Skeletal muscle tissue (tissue), 4 donors: ENCODE results near the gene NDUFB8. TPM values are rescaled to one million over a fixed set of nuclear protein-coding genes. Genes with fewer than 3 reads are reported as not detected.

ENCODE experiments used
- H3K27ac ChIP-seq: one replicate; pipeline ENCODE4 v1.7.0; 2013; ENCODE audit warnings: mild to moderate bottlenecking, low read depth, low read length, inconsistent platforms
- H3K27me3 ChIP-seq, 3 donors: one replicate each; pipeline ENCODE4 v1.7.0; 2013; ENCODE audit warnings: low read length in 3 of 3; ENCODE audit not compliant: control insufficient read depth in 3 of 3, insufficient read depth in 3 of 3
- H3K36me3 ChIP-seq, 3 donors: one replicate each; pipeline ENCODE4 v1.7.0; 2013; ENCODE audit warnings: low read length in 3 of 3; ENCODE audit not compliant: control insufficient read depth in 3 of 3, insufficient read depth in 3 of 3
- H3K4me1 ChIP-seq, 3 donors: one replicate each; pipeline ENCODE4 v1.7.0; 2013; ENCODE audit warnings: low read length in 3 of 3, mild to moderate bottlenecking in 3 of 3; ENCODE audit not compliant: control insufficient read depth in 3 of 3, insufficient read depth in 3 of 3
- H3K4me3 ChIP-seq, 3 donors: one replicate each; pipeline ENCODE4 v1.7.0; 2013; ENCODE audit warnings: low read length in 3 of 3
- H3K9ac ChIP-seq, 3 donors: one replicate each; pipeline ENCODE4 v1.7.0; 2013; ENCODE audit warnings: low read length in 3 of 3, mild to moderate bottlenecking in 3 of 3, moderate library complexity in 2 of 3, low read depth in 1 of 3
- H3K9me3 ChIP-seq, 3 donors: one replicate each; pipeline ENCODE4 v1.7.0; 2013; ENCODE audit warnings: low read length in 3 of 3; ENCODE audit not compliant: control insufficient read depth in 3 of 3
- total RNA-seq: library from RNA; depleted of rRNA; stranded (reverse); fragments of >200 nt; gene quantifications from one replicate; pipeline ENCODE4 v1.2.3, GENCODE V29; 2014
- donor health status: Osteomylitis.

The NDUFB8 gene
- total RNA-seq, 1 donor from 2014 or later, result 95.0 TPM

DNA sequence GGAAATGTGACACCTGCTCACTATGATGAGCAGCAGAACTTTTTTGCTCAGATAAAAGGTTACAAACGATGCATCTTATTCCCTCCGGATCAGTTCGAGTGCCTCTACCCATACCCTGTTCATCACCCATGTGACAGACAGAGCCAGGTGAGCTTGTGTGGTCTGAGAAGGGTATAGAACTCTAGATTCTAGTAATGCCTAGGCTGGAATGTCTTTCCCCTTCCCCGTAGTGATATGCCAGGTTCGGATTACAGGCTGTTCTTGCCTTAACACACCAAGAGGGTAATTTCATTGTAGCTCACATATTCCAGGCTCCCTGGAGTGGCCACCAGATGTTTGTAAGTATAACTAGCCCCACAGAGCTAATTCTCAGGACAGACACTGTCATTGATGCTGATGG is 15.3 kb upstream of the NDUFB8 start:
- Histone ChIP-seq H3K9me3 (no peaks in the 10 kb centered on the region), H3K36me3 (peaks cover 43 to 82% (median 79%) of the 10 kb centered on the region in 3 donors), H3K9ac (no peak overlapping the region), H3K27me3 (no peaks in the 10 kb centered on the region), H3K27ac (no peak overlapping the region), H3K4me3 (no peak overlapping the region), H3K4me1 (no peaks in the 10 kb centered on the region)

GRCh38 chr10:100537475-100537874 is 7.8 kb upstream of the NDUFB8 start:
- H3K27me3 ChIP-seq, result no peaks in the 10 kb centered on the region
- H3K9ac ChIP-seq, result no peak overlapping the region
- no peaks in the 10 kb centered on the region for H3K9me3 ChIP-seq
- H3K4me1 ChIP-seq, result peaks cover 6 to 20% (median 18%) of the 10 kb centered on the region in 3 donors
- no peak overlapping the region for H3K27ac ChIP-seq
- peaks cover 12 to 31% (median 28%) of the 10 kb centered on the region in 3 donors for H3K36me3 ChIP-seq
- H3K4me3 ChIP-seq, result no peak overlapping the region

DNA sequence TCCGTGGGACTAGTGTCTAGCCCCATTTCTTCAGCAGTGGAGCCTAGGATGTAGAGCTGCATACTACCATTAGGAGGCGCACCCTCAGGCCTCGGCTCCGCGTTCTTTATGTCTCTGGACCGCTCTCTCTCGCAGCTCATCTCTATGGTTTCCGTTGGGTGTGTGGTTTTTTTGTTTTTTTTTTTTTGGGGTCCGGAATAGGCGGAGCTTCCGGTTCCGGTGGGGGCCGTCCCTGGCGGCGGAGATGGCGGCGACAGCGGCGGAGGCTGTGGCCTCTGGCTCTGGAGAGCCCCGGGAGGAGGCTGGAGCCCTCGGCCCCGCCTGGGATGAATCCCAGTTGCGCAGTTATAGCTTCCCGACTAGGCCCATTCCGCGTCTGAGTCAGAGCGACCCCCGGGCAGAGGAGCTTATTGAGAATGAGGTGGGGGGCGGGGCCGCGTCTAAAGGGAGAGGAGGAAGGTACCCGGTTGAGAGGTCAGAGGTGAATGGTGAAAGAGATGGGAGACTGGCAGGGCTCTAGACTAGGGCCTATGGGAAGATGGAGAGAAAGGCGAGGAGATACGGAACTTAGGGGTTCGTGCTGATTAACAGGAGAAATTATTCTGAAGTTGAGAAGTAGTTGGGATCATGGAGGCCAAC is 6.2 kb upstream of the NDUFB8 start, which contains the start of gene HIF1AN:
Gene HIF1AN, plus strand, starts transcription at position 229 of the 639 bp plus-strand sequence. Its CDS starts 16 bp downstream, at position 245.
- Histone ChIP-seq H3K27ac (peak within 1 kb of the TSS; percentile 61), H3K4me1 (peaks cover 6 to 20% (median 18%) of the 10 kb centered on the region in 3 donors)

DNA sequence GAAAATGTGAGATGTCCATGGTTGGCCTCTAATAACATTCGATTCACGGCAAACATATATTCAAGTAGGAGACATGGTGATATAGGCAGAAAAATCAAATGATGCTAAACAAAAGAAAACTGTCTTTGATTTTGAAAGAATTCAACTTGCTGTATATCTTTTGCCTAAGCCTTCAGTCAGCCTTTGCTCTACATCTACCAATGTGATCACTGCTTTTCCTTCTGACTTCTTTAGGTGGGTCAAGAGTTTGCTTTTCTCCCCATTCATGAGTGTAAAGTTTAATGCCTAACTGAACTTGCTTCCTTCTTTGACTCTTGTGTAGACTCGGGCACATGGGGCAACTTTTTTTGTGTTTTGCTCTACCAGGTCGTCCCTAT is 5.7 kb upstream of the NDUFB8 start:
- Histone ChIP-seq H3K27me3 (no peaks in the 10 kb centered on the region), H3K4me3 (peak overlapping the region; percentile 79 to 88 (median 82)), H3K9me3 (no peaks in the 10 kb centered on the region), H3K27ac (no peak overlapping the region), H3K36me3 (peaks cover 7 to 14% (median 13%) of the 10 kb centered on the region in 3 donors), H3K4me1 (peaks cover 6 to 20% (median 18%) of the 10 kb centered on the region in 3 donors), H3K9ac (peak overlapping the region; percentile 63 to 82 (median 69))

More for the DNA sequence above, 6.2 kb upstream of the NDUFB8 start, which contains the start of gene HIF1AN:
- Histone ChIP-seq H3K9me3 (no peaks in the 10 kb centered on the region), H3K36me3 (peaks cover 12 to 19% (median 17%) of the 10 kb centered on the region in 3 donors), H3K4me3 (peak within 1 kb of the TSS; percentile 79 to 88 (median 82)), H3K9ac (peak within 1 kb of the TSS; percentile 63 to 82 (median 69)), H3K27me3 (no peaks in the 10 kb centered on the region)

DNA sequence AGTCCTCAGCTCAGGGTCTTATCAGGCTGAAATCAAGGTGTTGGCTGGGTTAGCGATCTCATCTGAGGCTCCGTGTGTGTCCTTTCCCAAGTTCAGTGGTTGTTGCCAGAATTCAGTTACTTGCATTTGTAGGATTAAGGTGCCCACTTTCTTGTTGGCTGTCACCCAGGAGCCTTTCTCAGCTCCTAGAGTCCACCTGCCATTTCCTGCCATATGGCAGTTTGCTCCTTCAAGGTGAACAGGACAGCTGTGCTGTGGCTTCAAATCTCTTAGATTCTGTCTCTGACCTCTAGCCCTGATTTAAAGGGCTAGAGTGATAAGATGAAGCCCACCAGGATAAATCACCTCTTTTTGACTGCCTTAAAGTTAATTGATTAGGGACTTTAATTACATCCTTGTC is 5.1 kb upstream of the NDUFB8 start:
- Histone ChIP-seq H3K36me3 (peaks cover 6 to 13% (median 10%) of the 10 kb centered on the region in 3 donors), H3K9me3 (no peaks in the 10 kb centered on the region), H3K9ac (no peak overlapping the region), H3K27ac (no peak overlapping the region), H3K4me1 (peaks cover 10 to 26% (median 24%) of the 10 kb centered on the region in 3 donors), H3K4me3 (peak overlapping the region in 1 of 3 donors; percentile 88), H3K27me3 (no peaks in the 10 kb centered on the region)

DNA sequence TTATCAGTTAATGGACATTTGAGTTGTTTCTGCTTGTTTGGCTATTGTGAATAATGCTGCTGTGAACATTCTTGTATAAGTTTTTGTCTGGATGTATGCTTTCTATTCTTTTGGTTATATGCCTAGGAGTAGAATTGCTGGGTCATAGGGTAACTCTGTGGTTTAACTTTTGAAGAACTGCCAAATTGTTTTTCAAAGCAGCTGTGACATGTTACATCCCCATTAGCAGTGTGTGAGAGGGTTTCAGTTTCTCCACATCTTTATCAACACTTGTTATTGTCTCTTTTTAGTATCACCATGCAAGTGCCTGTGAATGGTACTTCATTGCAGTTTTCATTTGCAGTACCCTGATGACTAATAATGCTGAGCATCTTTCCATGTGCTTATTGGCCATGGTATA is 2.1 kb upstream of the NDUFB8 start:
- H3K27me3 ChIP-seq, result no peaks in the 10 kb centered on the region
- peaks cover 4% of the 10 kb centered on the region in 3 donors for H3K36me3 ChIP-seq
- no peak overlapping the region for H3K9ac ChIP-seq
- H3K27ac ChIP-seq, result no peak overlapping the region
- H3K4me1 ChIP-seq, result peaks cover 27 to 44% (median 37%) of the 10 kb centered on the region in 3 donors
- H3K9me3 ChIP-seq, result no peaks in the 10 kb centered on the region
- H3K4me3 ChIP-seq, result no peak overlapping the region

DNA sequence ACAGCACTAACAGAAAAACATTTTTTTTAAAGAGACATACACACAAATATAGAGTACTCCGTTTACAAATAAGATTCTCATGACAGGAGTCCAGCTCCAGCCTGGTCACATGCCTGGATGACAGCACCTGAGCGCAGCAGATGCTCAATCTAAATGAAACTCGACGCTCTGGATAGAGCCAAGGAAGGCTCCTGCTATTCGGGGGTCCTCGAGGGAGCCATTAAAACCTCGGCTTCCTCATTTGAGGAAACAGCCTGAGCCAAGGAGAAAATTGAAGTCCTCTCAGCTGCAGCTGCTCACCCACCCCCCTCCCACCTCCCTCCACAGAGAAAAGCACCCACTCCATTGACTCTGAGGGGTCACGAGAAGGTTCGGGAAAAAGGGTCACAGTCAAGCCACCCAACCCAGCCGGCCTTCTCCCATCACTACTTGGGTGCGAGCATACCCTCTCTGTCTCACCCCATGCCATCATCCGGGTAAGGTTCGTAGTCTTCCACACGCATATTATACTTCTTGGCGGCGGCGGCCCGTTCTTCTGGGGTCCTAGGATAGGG is 673 bp downstream of the NDUFB8 start:
- no peaks in the 10 kb centered on the region for H3K9me3 ChIP-seq
- H3K9ac ChIP-seq, result peak overlapping the region; percentile 95 to 99 (median 96)
- peak overlapping the region; percentile 94 for H3K27ac ChIP-seq
- no peaks in the 10 kb centered on the region for H3K27me3 ChIP-seq
- H3K4me3 ChIP-seq, result peak overlapping the region; percentile 96 to 99 (median 98)
- H3K4me1 ChIP-seq, result peaks cover 23 to 28% (median 26%) of the 10 kb centered on the region in 3 donors
- peaks cover 32% of the 10 kb centered on the region in 3 donors for H3K36me3 ChIP-seq

DNA sequence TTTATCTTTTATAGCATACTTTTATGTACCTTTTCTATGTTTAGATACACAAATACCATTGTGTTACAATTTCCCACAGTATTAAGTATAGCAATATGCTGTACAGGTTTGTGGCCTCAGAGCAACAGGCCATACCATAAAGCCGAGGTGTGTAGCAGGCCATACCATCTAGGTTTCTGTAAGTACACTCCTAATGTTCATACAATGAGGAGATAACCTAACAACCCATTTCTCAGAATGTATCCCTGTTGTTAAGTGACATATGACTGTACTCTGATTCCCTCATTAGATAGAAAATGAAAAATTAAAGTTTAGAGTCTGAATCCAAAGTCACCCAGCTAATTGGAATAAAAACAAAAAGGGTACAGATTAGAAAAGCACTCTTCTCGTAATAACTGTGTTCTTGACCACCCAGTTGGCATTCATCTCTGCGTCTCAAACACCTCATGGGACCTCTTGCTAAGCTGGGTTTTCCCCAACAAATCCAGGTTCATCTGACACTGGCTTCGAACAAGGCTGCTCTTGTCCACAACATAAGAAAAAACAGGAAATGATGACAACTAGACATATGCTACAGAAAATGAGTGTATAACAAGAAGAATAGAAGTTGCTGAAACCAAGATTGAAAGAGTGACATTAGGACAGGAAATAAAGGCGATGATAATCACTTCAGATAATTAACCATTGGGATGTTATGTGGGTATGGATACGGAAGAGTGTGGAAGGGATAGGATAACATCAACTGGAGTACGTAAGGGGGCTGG is 1.4 kb downstream of the NDUFB8 start:
- H3K4me3 ChIP-seq, result peak overlapping the region; percentile 96 to 99 (median 98)
- H3K9ac ChIP-seq, result peak overlapping the region; percentile 95 to 99 (median 96)
- peaks cover 23 to 28% (median 26%) of the 10 kb centered on the region in 3 donors for H3K4me1 ChIP-seq
- peak overlapping the region; percentile 94 for H3K27ac ChIP-seq
- H3K27me3 ChIP-seq, result no peaks in the 10 kb centered on the region
- peaks cover 36 to 39% (median 38%) of the 10 kb centered on the region in 3 donors for H3K36me3 ChIP-seq
- H3K9me3 ChIP-seq, result no peaks in the 10 kb centered on the region

- H3K36me3 ChIP-seq, result peaks cover 38 to 44% (median 42%) of the 10 kb centered on the region in 3 donors
These were observed 5.0 kb downstream of the NDUFB8 start for GRCh38 chr10:100524638-100525037.

More at GRCh38 chr10:100524638-100525037, 5.0 kb downstream of the NDUFB8 start:
- H3K9ac ChIP-seq, result no peak overlapping the region
- H3K27me3 ChIP-seq, result no peaks in the 10 kb centered on the region
- peaks cover 21 to 29% (median 24%) of the 10 kb centered on the region in 3 donors for H3K4me1 ChIP-seq
- H3K27ac ChIP-seq, result no peak overlapping the region
- no peaks in the 10 kb centered on the region for H3K9me3 ChIP-seq
- H3K4me3 ChIP-seq, result no peak overlapping the region
